HepG2 (cell line): Measurements from ENCODE around the gene AMBRA1. TPM values are rescaled to one million over a fixed set of nuclear protein-coding genes. Genes with fewer than 3 reads are reported as not detected.

Experiments used
- ATAC-seq: fragments of 200-7000 bp; cut with Tn5 transposase; 3 replicates; pipeline ENCODE4 v1.9.1; 2020; ENCODE audit warnings: mild to moderate bottlenecking, moderate library complexity
- BruUV-seq: library from RNA; stranded (reverse); fragments of 400-500 nt; replicated peaks from 2 replicates; lab custom pipeline; 2021; lab: Mats Ljungman, UMichigan
- CTCF ChIA-PET: fragments of 300-600 bp; formaldehyde crosslinking; extraction: SDS; loops from one replicate; lab custom pipeline; 2021; ENCODE audit warnings: low total read pairs, inconsistent platforms, low intra/inter-chr PET ratio; lab: Yijun Ruan, JAX
- POLR2A ChIA-PET: fragments of 350-600 bp; sonication (Branson Sonifier 250); formaldehyde crosslinking; loops from one replicate; lab custom pipeline; 2020; ENCODE audit warnings: antibody characterized with exemption, inconsistent platforms; lab: Yijun Ruan, JAX
- DNase-seq: peaks from one replicate; pipeline ENCODE4 v3.0.0-alpha.2; 2015; ENCODE audit warnings: low spot score
- FAIRE-seq: peaks from 3 replicates; lab custom pipeline; 2011; peaks lifted over from hg19 to GRCh38; lab: Jason Lieb, UNC
- H2AFZ ChIP-seq: one replicate; pipeline ENCODE4 v1.6.1; 2011; ENCODE audit warnings: low read length, inconsistent platforms
- H3K27ac ChIP-seq: fragments of 300-600 bp; 3 replicates; pipeline ENCODE4 v1.8.0; 2011; ENCODE audit warnings: mixed run types, mild to moderate bottlenecking, mixed read lengths, low read length, inconsistent platforms; ENCODE audit not compliant: insufficient read depth; ENCODE audit errors: extremely low read length
- H3K27me3 ChIP-seq, 2 experiments: fragments of 200-600 bp in 1 of 2; 2 replicates in 1 of 2; 3 replicates in 1 of 2; pipeline versions ENCODE4 v1.6.0 to v1.8.0; 2011; ENCODE audit warnings: low read length in 2 of 2, mild to moderate bottlenecking in 2 of 2, moderate library complexity in 2 of 2, inconsistent platforms in 1 of 2; ENCODE audit not compliant: insufficient read depth in 2 of 2, control insufficient read depth in 1 of 2
- H3K36me3 ChIP-seq, 2 experiments: fragments of 200-600 bp in 1 of 2; replicated peaks in 1 of 2; 2 replicates in 1 of 2; 3 replicates in 1 of 2; pipeline versions ENCODE4 v1.5.1 to v1.8.0; 2011; ENCODE audit warnings: low read length in 2 of 2, inconsistent platforms in 1 of 2; ENCODE audit not compliant: insufficient read depth in 2 of 2, control insufficient read depth in 1 of 2
- H3K4me1 ChIP-seq: 2 replicates; pipeline ENCODE4 v1.5.1; 2012; ENCODE audit warnings: low read length, inconsistent platforms; ENCODE audit not compliant: insufficient read depth
- H3K4me2 ChIP-seq: 2 replicates; pipeline ENCODE4 v1.6.0; 2011; ENCODE audit warnings: low read depth, low read length, inconsistent platforms
- H3K4me3 ChIP-seq, 3 experiments: fragments of 200-600 bp in 1 of 3; sonication (generic), shearing (Covaris generic) in 1 of 3; replicated peaks in 1 of 3; 2 replicates each; pipeline ENCODE4 v1.5.1; 2011 to 2016; ENCODE audit warnings: low read length in 3 of 3, inconsistent platforms in 2 of 3, low read depth in 2 of 3, mild to moderate bottlenecking in 2 of 3, control low read depth in 1 of 3, mixed read lengths in 1 of 3; ENCODE audit not compliant: insufficient read depth in 1 of 3
- H3K79me2 ChIP-seq: one replicate; pipeline ENCODE4 v1.6.1; 2011; ENCODE audit warnings: low read length, inconsistent platforms; ENCODE audit not compliant: insufficient read depth
- H3K9ac ChIP-seq: 2 replicates; pipeline ENCODE4 v1.6.0; 2011; ENCODE audit warnings: mild to moderate bottlenecking, low read depth, low read length, inconsistent platforms; ENCODE audit not compliant: insufficient read depth
- H3K9me3 ChIP-seq: 2 replicates; pipeline ENCODE4 v1.5.1; 2012; ENCODE audit warnings: mild to moderate bottlenecking, low read length
- H4K20me1 ChIP-seq: 2 replicates; pipeline ENCODE4 v1.6.0; 2011; ENCODE audit warnings: inconsistent platforms, mild to moderate bottlenecking, low read length, moderate library complexity; ENCODE audit not compliant: insufficient read depth
- ATAD3A ChIP-seq: sonication (generic); formaldehyde crosslinking; IDR thresholded peaks from 2 replicates; pipeline ENCODE4 v1.4.0; 2020; ENCODE audit warnings: missing genetic modification reagents
- CREB1 ChIP-seq, 2 experiments: fragments of 450-650 bp in 1 of 2; IDR thresholded peaks; 2 replicates each; pipeline ENCODE4 v1.6.1; 2016 to 2017; ENCODE audit warnings: control low read depth in 1 of 2, mild to moderate bottlenecking in 1 of 2, missing compliant biosample characterization in 1 of 2, missing genetic modification characterization in 1 of 2
- HMG20B ChIP-seq: conservative IDR thresholded peaks from 2 replicates; pipeline ENCODE4 v1.6.1; 2016; ENCODE audit warnings: missing genetic modification reagents, missing compliant biosample characterization
- ONECUT2 ChIP-seq: sonication (generic); formaldehyde crosslinking; IDR thresholded peaks from 2 replicates; pipeline ENCODE4 v1.4.0; 2020; ENCODE audit warnings: missing genetic modification reagents
- RFX3 ChIP-seq: IDR thresholded peaks from 2 replicates; pipeline ENCODE4 v1.6.1; 2016; ENCODE audit warnings: missing biosample characterization, missing genetic modification reagents
- SIN3B ChIP-seq: fragments of 150-350 bp; IDR thresholded peaks from 2 replicates; pipeline ENCODE4 v1.6.1; 2014; ENCODE audit warnings: low read length
- U2AF2 ChIP-seq: fragments of 200-400 bp; formaldehyde crosslinking; IDR thresholded peaks from 2 replicates; pipeline ENCODE4 v1.6.1; 2017; ENCODE audit warnings: low read depth, mild to moderate bottlenecking, low read length
- XRCC5 ChIP-seq: fragments of 200-400 bp; formaldehyde crosslinking; optimal IDR thresholded peaks from 2 replicates; pipeline ENCODE3; 2017; ENCODE audit warnings: mild to moderate bottlenecking, low read length
- ZFX ChIP-seq: sonication (generic); formaldehyde crosslinking; IDR thresholded peaks from 2 replicates; pipeline ENCODE4 v1.4.0; 2020; ENCODE audit warnings: mild to moderate bottlenecking, low read depth, missing genetic modification reagents, moderate library complexity
- ZNF24 ChIP-seq: fragments of 450-650 bp; IDR thresholded peaks from 2 replicates; pipeline ENCODE4 v1.6.1; 2017; ENCODE audit warnings: antibody characterized with exemption, mild to moderate bottlenecking
- ZNF441 ChIP-seq: sonication (generic); formaldehyde crosslinking; IDR thresholded peaks from 2 replicates; pipeline ENCODE4 v1.7.0; 2021; ENCODE audit warnings: missing genetic modification reagents, borderline replicate concordance
- ZNF652 ChIP-seq: IDR thresholded peaks from 2 replicates; pipeline ENCODE4 v1.6.1; 2016; ENCODE audit warnings: low read depth, borderline replicate concordance
- WGBS: methylation state at CpG from one replicate; pipeline ENCODE4 v1.1.6; 2017; ENCODE audit warnings: low lambda C conversion rate; 5-methylcytosine and 5-hydroxymethylcytosine counted together
- in situ Hi-C: cut with HindIII; loops from 2 replicates; pipeline ENCODE4 v1.10.0; 2017; ENCODE audit warnings: low pct_unique_long_range_greater_than_20kb; ENCODE audit not compliant: extremely low pct_ligation_motif_present
- intact Hi-C: fragments of 100-400 bp; cut with micrococcal nuclease; formaldehyde crosslinking; loops from one replicate; pipeline ENCODE4 v1.10.0; 2022; ENCODE audit not compliant: unreplicated experiment
- polyA plus RNA-seq, 8 experiments: library from polyadenylated mRNA; depleted of rRNA in 3 of 8; stranded (reverse) in 7 of 8; unstranded in 1 of 8; fragments of >200 nt; fragmentation: Illumina TruSeq in 4 of 8; extraction: Trizol in 4 of 8; gene quantifications; 2 replicates each; pipeline versions ENCODE4 v1.2.1 to v1.2.3, GENCODE V29; 2011 to 2016; ENCODE audit warnings: low read depth in 4 of 8, missing spikeins in 1 of 8, mixed read lengths in 1 of 8; ENCODE audit not compliant: insufficient read depth in 1 of 8
- total RNA-seq, 5 experiments: library from RNA; depleted of rRNA; stranded (reverse); fragments of >200 nt; fragmentation: Illumina TruSeq; extraction: Trizol; gene quantifications; 2 replicates each; pipeline ENCODE4 v1.2.3, GENCODE V29; 2016; ENCODE audit warnings: low read depth in 1 of 5
- TF ChIP-seq, protein P1 (sequence below): sonication (generic); formaldehyde crosslinking; IDR thresholded peaks from 2 replicates; pipeline ENCODE4 v1.8.0; 2022; ENCODE audit warnings: mild to moderate bottlenecking, missing genetic modification reagents; ENCODE audit not compliant: insufficient replicate concordance
- TF ChIP-seq, protein P2 (sequence below): sonication (generic); IDR thresholded peaks from 2 replicates; pipeline ENCODE4 v1.6.1; 2016; ENCODE audit warnings: low read depth, borderline replicate concordance
- TF ChIP-seq, protein P3 (sequence below): IDR thresholded peaks from 2 replicates; pipeline ENCODE4 v1.6.1; 2016; ENCODE audit warnings: missing biosample characterization, missing genetic modification reagents, low read depth
- TF ChIP-seq, protein P4 (sequence below): sonication (generic); formaldehyde crosslinking; IDR thresholded peaks from 2 replicates; pipeline ENCODE4 v1.4.0; 2020; ENCODE audit warnings: mild to moderate bottlenecking, low read depth, missing genetic modification reagents

The AMBRA1 gene
- total and polyA plus RNA-seq, 2 of the 13 experiments (the other 11 are each of a cell fraction or from before 2014, with no cell fraction given), result 15.7 to 26.0 TPM

DNA sequence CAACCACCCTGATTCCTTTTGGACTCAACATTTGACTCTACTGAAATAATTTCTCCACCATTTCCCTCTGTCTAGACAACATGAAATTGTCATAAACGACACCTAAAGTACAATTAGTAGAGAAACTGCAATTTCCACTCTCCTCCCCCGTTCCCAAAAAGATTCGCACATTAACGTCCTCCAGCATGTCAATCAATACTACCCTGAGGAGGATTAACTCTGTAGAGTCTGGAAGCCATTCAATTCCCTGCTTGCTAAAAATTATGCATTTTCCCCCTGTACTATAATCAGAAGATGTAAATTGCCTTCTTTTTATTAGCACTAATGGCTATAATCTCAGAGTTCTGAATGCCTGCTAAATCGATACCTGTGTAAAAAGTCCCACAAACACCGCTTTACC is 70.5 kb downstream of the AMBRA1 start:
- H3K9me3 ChIP-seq, result no peaks in the 10 kb centered on the region
- FAIRE-seq (peak; percentile 4), ATAC-seq (no peak), DNase-seq (no peak)
- in situ Hi-C loops, result no loop called here
- WGBS, result 45% methylated on average over 6 of the region's 6 CpGs
- H3K27me3 ChIP-seq, result no peaks in the 10 kb centered on the region
- ChIA-PET CTCF (no interaction called here), POLR2A (interaction anchor here (1.4 kb wide), 1 partner anchor 31 kb away, joined by 3 read pairs; no protein-coding TSS in a partner anchor)
- no peak overlapping the region for H3K9ac ChIP-seq
- peaks cover 57% of the 10 kb centered on the region for H4K20me1 ChIP-seq
- no peak overlapping the region; a peak in 1 of 6 replicates for H3K4me3 ChIP-seq
- H3K27ac ChIP-seq, result peak overlapping the region; percentile 33
- peaks cover 81% of the 10 kb centered on the region for H3K4me1 ChIP-seq
- no TSS peak for BruUV-seq
- TF ChIP-seq ONECUT2 (CRISPR knock-in tag) (0 out of 2 replicates have a peak, but pooled peaks have one; percentile 9), CREB1 (IDR thresholded peaks at IDR 0.05) (no peak), CREB1 (CRISPR knock-in tag; IDR thresholded peaks at IDR 0.05) (no peak), ATAD3A (CRISPR knock-in tag) (no peak), ZNF24 (no peak), ZNF441 (CRISPR knock-in tag) (no peak), XRCC5 (peak; percentile 7), U2AF2 (no peak), RFX3 (no peak), ZNF652 (CRISPR knock-in tag) (peak; percentile 86), HMG20B (CRISPR knock-in tag) (no peak), ZFX (CRISPR knock-in tag) (no peak), SIN3B (no peak)
- TF ChIP-seq, protein P1, sequence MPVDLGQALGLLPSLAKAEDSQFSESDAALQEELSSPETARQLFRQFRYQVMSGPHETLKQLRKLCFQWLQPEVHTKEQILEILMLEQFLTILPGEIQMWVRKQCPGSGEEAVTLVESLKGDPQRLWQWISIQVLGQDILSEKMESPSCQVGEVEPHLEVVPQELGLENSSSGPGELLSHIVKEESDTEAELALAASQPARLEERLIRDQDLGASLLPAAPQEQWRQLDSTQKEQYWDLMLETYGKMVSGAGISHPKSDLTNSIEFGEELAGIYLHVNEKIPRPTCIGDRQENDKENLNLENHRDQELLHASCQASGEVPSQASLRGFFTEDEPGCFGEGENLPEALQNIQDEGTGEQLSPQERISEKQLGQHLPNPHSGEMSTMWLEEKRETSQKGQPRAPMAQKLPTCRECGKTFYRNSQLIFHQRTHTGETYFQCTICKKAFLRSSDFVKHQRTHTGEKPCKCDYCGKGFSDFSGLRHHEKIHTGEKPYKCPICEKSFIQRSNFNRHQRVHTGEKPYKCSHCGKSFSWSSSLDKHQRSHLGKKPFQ (CRISPR knock-in tag), result no peak
- TF ChIP-seq, protein P2, sequence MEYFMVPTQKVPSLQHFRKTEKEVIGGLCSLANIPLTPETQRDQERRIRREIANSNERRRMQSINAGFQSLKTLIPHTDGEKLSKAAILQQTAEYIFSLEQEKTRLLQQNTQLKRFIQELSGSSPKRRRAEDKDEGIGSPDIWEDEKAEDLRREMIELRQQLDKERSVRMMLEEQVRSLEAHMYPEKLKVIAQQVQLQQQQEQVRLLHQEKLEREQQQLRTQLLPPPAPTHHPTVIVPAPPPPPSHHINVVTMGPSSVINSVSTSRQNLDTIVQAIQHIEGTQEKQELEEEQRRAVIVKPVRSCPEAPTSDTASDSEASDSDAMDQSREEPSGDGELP, result 0 out of 2 replicates have a peak, but pooled peaks have one; percentile 0
- TF ChIP-seq, protein P3, sequence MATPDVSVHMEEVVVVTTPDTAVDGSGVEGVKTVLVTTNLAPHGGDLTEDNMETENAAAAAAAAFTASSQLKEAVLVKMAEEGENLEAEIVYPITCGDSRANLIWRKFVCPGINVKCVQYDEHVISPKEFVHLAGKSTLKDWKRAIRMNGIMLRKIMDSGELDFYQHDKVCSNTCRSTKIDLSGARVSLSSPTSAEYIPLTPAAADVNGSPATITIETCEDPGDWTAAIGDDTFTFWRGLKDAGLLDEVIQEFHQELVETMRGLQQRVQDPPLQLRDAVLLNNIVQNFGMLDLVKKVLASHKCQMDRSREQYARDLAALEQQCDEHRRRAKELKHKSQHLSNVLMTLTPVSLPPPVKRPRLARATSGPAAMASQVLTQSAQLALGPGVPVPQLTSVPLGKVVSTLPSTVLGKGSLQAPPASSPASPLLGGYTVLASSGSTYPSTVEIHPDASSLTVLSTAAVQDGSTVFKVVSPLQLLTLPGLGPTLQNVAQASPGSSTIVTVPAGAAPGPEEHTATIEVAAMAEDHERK (CRISPR knock-in tag), result no peak
- TF ChIP-seq, protein P4, sequence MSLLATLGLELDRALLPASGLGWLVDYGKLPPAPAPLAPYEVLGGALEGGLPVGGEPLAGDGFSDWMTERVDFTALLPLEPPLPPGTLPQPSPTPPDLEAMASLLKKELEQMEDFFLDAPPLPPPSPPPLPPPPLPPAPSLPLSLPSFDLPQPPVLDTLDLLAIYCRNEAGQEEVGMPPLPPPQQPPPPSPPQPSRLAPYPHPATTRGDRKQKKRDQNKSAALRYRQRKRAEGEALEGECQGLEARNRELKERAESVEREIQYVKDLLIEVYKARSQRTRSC (CRISPR knock-in tag), result no peak
- intact Hi-C loops, result loop anchor here (2.0 kb wide), 1 partner anchor 18 kb away; no protein-coding TSS in a partner anchor
- peaks cover 90% of the 10 kb centered on the region for H3K79me2 ChIP-seq
- H2AFZ ChIP-seq, result no peak overlapping the region
- peak overlapping the region; percentile 48 for H3K4me2 ChIP-seq
- H3K36me3 ChIP-seq, result peaks cover 4 to 5% of the 10 kb centered on the region in 2 experiments; a peak in 4 of 5 replicates
